A549 (cell line): Measurements from ENCODE around the gene IL17RC. TPM values are rescaled to one million over a fixed set of nuclear protein-coding genes. Genes with fewer than 3 reads are reported as not detected.

ENCODE experiments used
- ATAC-seq, 2 experiments: fragments of 200-7000 bp in 1 of 2; fragments of >200 bp in 1 of 2; cut with Nextera tagmentation in 1 of 2; cut with Tn5 transposase in 1 of 2; 3 replicates each; pipeline versions ENCODE4 v1.8.0 to v1.9.1; 2018 to 2020; ENCODE audit warnings: mild to moderate bottlenecking in 1 of 2, moderate library complexity in 1 of 2
- CTCF ChIA-PET: fragments of 300-600 bp; sonication (Branson Sonifier 250); formaldehyde crosslinking; extraction: SDS; loops from one replicate; lab custom pipeline; 2021; ENCODE audit warnings: antibody characterized with exemption, inconsistent platforms; lab: Yijun Ruan, JAX
- POLR2A ChIA-PET: fragments of 350-600 bp; formaldehyde crosslinking; extraction: SDS; loops from one replicate; lab custom pipeline; 2021; ENCODE audit warnings: antibody characterized with exemption, inconsistent platforms; lab: Yijun Ruan, JAX
- DNase-seq, 2 experiments: peaks; one replicate each; pipeline versions ENCODE4 v3.0.0 to v3.0.0-alpha.2; 2011 to 2016; ENCODE audit warnings: low read depth in 1 of 2, low spot score in 1 of 2
- FAIRE-seq: peaks from 2 replicates; lab custom pipeline; 2011; peaks lifted over from hg19 to GRCh38; lab: Jason Lieb, UNC
- H3K27ac ChIP-seq, 2 experiments: fragments of >200 bp; sonication (Bioruptor Twin); formaldehyde crosslinking; 3 replicates each; pipeline ENCODE4 v1.5.1; 2016 to 2017
- H3K4me1 ChIP-seq: fragments of >200 bp; sonication (Bioruptor Twin); formaldehyde crosslinking; 3 replicates; pipeline ENCODE4 v1.6.1; 2016
- H3K4me2 ChIP-seq: fragments of >200 bp; sonication (Bioruptor Twin); formaldehyde crosslinking; 3 replicates; pipeline ENCODE4 v1.6.1; 2016
- H3K4me3 ChIP-seq: fragments of >200 bp; sonication (Bioruptor Twin); formaldehyde crosslinking; 3 replicates; pipeline ENCODE4 v1.5.1; 2016
- H3K9me3 ChIP-seq: fragments of >200 bp; sonication (Bioruptor Twin); formaldehyde crosslinking; 3 replicates; pipeline ENCODE4 v1.6.1; 2016
- BCL3 ChIP-seq: fragments of >200 bp; sonication (Bioruptor Twin); formaldehyde crosslinking; IDR thresholded peaks from 3 replicates; pipeline ENCODE4 v1.6.1; 2016
- CEBPB ChIP-seq, 2 experiments: fragments of >200 bp in 1 of 2; sonication (Bioruptor Twin) in 1 of 2; formaldehyde crosslinking in 1 of 2; IDR thresholded peaks; 2 replicates each; pipeline ENCODE4 v1.6.1; 2012 to 2016
- EHF ChIP-seq: fragments of 250-450 bp; sonication (Bioruptor Pico); IDR thresholded peaks from 2 replicates; pipeline ENCODE4 v1.5.0; 2020; ENCODE audit warnings: mild to moderate bottlenecking
- EHMT2 ChIP-seq: fragments of 200-600 bp; sonication (generic); IDR thresholded peaks from 2 replicates; pipeline ENCODE4 v1.6.1; 2016; ENCODE audit warnings: antibody characterized with exemption, low read depth, mild to moderate bottlenecking, moderate library complexity
- EP300 ChIP-seq, 2 experiments: fragments of >200 bp; sonication (Bioruptor Twin); formaldehyde crosslinking; IDR thresholded peaks; 2 replicates in 1 of 2; 3 replicates in 1 of 2; pipeline ENCODE4 v1.6.1; 2016 to 2017
- FOSB ChIP-seq: fragments of 250-450 bp; sonication (Bioruptor Pico); IDR thresholded peaks from 2 replicates; pipeline ENCODE4 v1.5.0; 2020; ENCODE audit warnings: mild to moderate bottlenecking, moderate library complexity
- FOSL2 ChIP-seq, 2 experiments: fragments of 450-650 bp in 1 of 2; fragments of >200 bp in 1 of 2; sonication (Bioruptor Twin) in 1 of 2; formaldehyde crosslinking; IDR thresholded peaks; 2 replicates each; pipeline versions ENCODE4 v1.5.0 to v1.6.1; 2016 to 2020; ENCODE audit warnings: mild to moderate bottlenecking in 1 of 2, moderate library complexity in 1 of 2
- GATA3 ChIP-seq: IDR thresholded peaks from 2 replicates; pipeline ENCODE4 v1.6.1; 2012; ENCODE audit warnings: borderline replicate concordance
- HOXA7 ChIP-seq: fragments of 250-450 bp; sonication (Bioruptor Pico); IDR thresholded peaks from 2 replicates; pipeline ENCODE4 v1.5.0; 2020; ENCODE audit warnings: mild to moderate bottlenecking, moderate library complexity
- JUNB ChIP-seq: fragments of >200 bp; sonication (Bioruptor Twin); formaldehyde crosslinking; IDR thresholded peaks from 2 replicates; pipeline ENCODE4 v1.6.1; 2016
- KDM5A ChIP-seq: fragments of 200-600 bp; sonication (generic); IDR thresholded peaks from 2 replicates; pipeline ENCODE4 v1.6.1; 2016; ENCODE audit warnings: antibody characterized with exemption, mild to moderate bottlenecking
- MAFK ChIP-seq: fragments of 450-650 bp; IDR thresholded peaks from 2 replicates; pipeline ENCODE4 v1.6.1; 2014; ENCODE audit not compliant: partially characterized antibody
- MAZ ChIP-seq: fragments of 150-350 bp; IDR thresholded peaks from 2 replicates; pipeline ENCODE4 v1.6.1; 2014; ENCODE audit warnings: antibody characterized with exemption, low read depth, low read length, borderline replicate concordance
- MYC ChIP-seq: IDR thresholded peaks from 2 replicates; pipeline ENCODE4 v1.6.1; 2012; ENCODE audit warnings: mild to moderate bottlenecking, inconsistent platforms, low read length, improper control_type of control experiment, borderline replicate concordance
- NFE2L2 ChIP-seq: fragments of 150-350 bp; conservative IDR thresholded peaks from 2 replicates; pipeline ENCODE4 v1.6.1; 2014; ENCODE audit warnings: low read length
- NPAS2 ChIP-seq: fragments of 250-450 bp; sonication (Bioruptor Pico); IDR thresholded peaks from 2 replicates; pipeline ENCODE4 v1.8.0; 2022; ENCODE audit warnings: mild to moderate bottlenecking, moderate library complexity, borderline replicate concordance
- POLR2AphosphoS2 ChIP-seq: conservative IDR thresholded peaks from 2 replicates; pipeline ENCODE4 v1.6.1; 2012; ENCODE audit warnings: low read length, improper control_type of control experiment, inconsistent platforms
- RCOR1 ChIP-seq: fragments of 150-350 bp; IDR thresholded peaks from 2 replicates; pipeline ENCODE4 v1.6.1; 2014; ENCODE audit warnings: antibody characterized with exemption, low read length, low read depth
- ZFP36 ChIP-seq: fragments of 450-650 bp; IDR thresholded peaks from 2 replicates; pipeline ENCODE4 v1.6.1; 2014; ENCODE audit warnings: borderline replicate concordance; ENCODE audit not compliant: partially characterized antibody
- ZNF302 ChIP-seq: fragments of 250-450 bp; sonication (Bioruptor Pico); IDR thresholded peaks from 2 replicates; pipeline ENCODE4 v1.9.0; 2021; ENCODE audit warnings: inconsistent platforms, mild to moderate bottlenecking, moderate library complexity
- ZSCAN20 ChIP-seq: fragments of 250-450 bp; sonication (Bioruptor Pico); IDR thresholded peaks from 2 replicates; pipeline ENCODE4 v1.8.0; 2022; ENCODE audit warnings: mild to moderate bottlenecking, moderate library complexity
- WGBS: methylation state at CpG from one replicate; pipeline ENCODE4 v1.1.6; 2017; ENCODE audit errors: missing lambda C conversion rate; 5-methylcytosine and 5-hydroxymethylcytosine counted together
- polyA plus RNA-seq, 4 experiments: library from polyadenylated mRNA; depleted of rRNA in 3 of 4; stranded (reverse); fragments of >200 nt; fragmentation: RNase III in 1 of 4; extraction: RNeasy Plus Mini Kit Qiagen cat#74134 plus additional on column Dnase treatment in 1 of 4; gene quantifications; 2 replicates in 3 of 4; 3 replicates in 1 of 4; pipeline ENCODE4 v1.2.3, GENCODE V29; 2011 to 2017
- TF ChIP-seq, protein P1 (sequence below): fragments of 250-450 bp; sonication (Bioruptor Pico); IDR thresholded peaks from 2 replicates; pipeline ENCODE4 v1.5.0; 2020; ENCODE audit warnings: low read depth, mild to moderate bottlenecking, moderate library complexity

IL17RC gene
- polyA plus RNA-seq, 2 of the 4 experiments (the other 2 are of a cell fraction): 7.7 to 9.4 TPM

- no peak overlapping the region for H3K4me2 ChIP-seq
- POLR2A ChIA-PET: no interaction called here
- peaks cover 26% of the 10 kb centered on the region for H3K4me1 ChIP-seq
- ATAC-seq: no peak
- H3K4me3 ChIP-seq: no peak overlapping the region
- H3K27ac ChIP-seq: peak overlapping the region in 1 of 2 experiments; percentile 20; a peak in 1 of 6 replicates
- WGBS: 89% methylated on average over 7 of the region's 7 CpGs
- no peak for DNase-seq
- CTCF ChIA-PET: interaction anchor here (0.7 to 11.4 kb wide), 4 partner anchors 16 to 37 kb away, joined by 3 to 73 read pairs (median 8); partner anchors contain the start of gene CRELD1
- H3K9me3 ChIP-seq: no peaks in the 10 kb centered on the region
- FAIRE-seq: no peak
- TF ChIP-seq BCL3: no peak
- TF ChIP-seq ZSCAN20 (CRISPR knock-in tag): no peak
- no peak for TF ChIP-seq RCOR1
Measured at GRCh38 chr3:9909221-9910013, 7.5 kb upstream of the IL17RC start.

DNA sequence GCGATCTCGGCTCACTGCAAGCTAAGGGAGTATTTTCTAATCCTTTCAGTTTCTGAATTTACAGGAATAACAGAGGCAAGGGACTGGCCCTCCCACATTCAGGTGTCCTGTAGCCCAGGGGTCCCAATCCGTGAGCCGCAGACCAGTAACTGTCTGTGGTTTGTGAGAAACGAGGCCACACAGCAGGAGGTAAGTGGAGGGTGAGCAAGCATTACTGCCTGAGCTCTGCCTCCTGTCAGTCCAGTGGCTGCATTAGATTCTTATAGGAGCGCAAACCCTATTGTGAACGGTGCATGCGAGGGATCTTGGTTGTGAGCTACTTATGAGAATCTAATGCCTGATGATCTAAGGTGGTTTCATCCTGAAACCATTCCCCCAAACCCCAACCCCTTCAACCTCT is 5.0 kb upstream of the IL17RC start:
- POLR2A ChIA-PET: interaction anchor here (0.8 to 1.4 kb wide), 4 partner anchors 11 to 35 kb away, joined by 3 to 5 read pairs (median 4); partner anchors contain the start of gene CRELD1
- Histone ChIP-seq H3K4me3 (no peak overlapping the region), H3K4me1 (peaks cover 37% of the 10 kb centered on the region), H3K27ac (peak overlapping the region in 1 of 2 experiments; percentile 55; a peak in 3 of 6 replicates), H3K9me3 (no peaks in the 10 kb centered on the region), H3K4me2 (no peak overlapping the region; the same call in 1 of the 3 replicates)
- ATAC-seq (no peak), DNase-seq (no peak), FAIRE-seq (no peak)
- TF ChIP-seq EHF (CRISPR knock-in tag) (no peak), NPAS2 (no peak)
- 86% methylated on average over 8 of the region's 8 CpGs for WGBS
- CTCF ChIA-PET: interaction anchor here (0.6 to 11.4 kb wide), 9 partner anchors 9 to 128 kb away, joined by 3 to 73 read pairs (median 7); partner anchors contain the start of genes CRELD1 and JAGN1

GRCh38 chr3:9912294-9912935 is 4.5 kb upstream of the IL17RC start:
- Histone ChIP-seq H3K4me3 (no peak overlapping the region), H3K27ac (peak overlapping the region in 1 of 2 experiments; percentile 55; a peak in 4 of 6 replicates), H3K4me2 (peak overlapping the region; percentile 40), H3K4me1 (peaks cover 40% of the 10 kb centered on the region), H3K9me3 (no peaks in the 10 kb centered on the region)
- ATAC-seq: no peak
- no peak for FAIRE-seq
- peak in 1 of 2 experiments; percentile 39 for DNase-seq
- ChIA-PET POLR2A (interaction anchor here (0.8 to 1.4 kb wide), 6 partner anchors 12 to 68 kb away, joined by 3 to 5 read pairs (median 4); partner anchors contain the start of genes CRELD1 and RPUSD3), CTCF (interaction anchor here (0.6 to 11.4 kb wide), 10 partner anchors 8 to 196 kb away, joined by 3 to 73 read pairs (median 5); partner anchors contain the start of genes CRELD1 and IL17RE)
- WGBS: 59% methylated on average over 7 of the region's 7 CpGs
- TF ChIP-seq NFE2L2 (peak; percentile 53; the same call in 1 of the 2 replicates), EHMT2 (no peak), MAFK (peak; percentile 71), CEBPB (IDR thresholded peaks at IDR 0.05) (peak; percentile 9 to 55; a peak in 1 of 4 replicates), JUNB (0 out of 2 replicates have a peak, but pooled peaks have one; percentile 12)

DNA sequence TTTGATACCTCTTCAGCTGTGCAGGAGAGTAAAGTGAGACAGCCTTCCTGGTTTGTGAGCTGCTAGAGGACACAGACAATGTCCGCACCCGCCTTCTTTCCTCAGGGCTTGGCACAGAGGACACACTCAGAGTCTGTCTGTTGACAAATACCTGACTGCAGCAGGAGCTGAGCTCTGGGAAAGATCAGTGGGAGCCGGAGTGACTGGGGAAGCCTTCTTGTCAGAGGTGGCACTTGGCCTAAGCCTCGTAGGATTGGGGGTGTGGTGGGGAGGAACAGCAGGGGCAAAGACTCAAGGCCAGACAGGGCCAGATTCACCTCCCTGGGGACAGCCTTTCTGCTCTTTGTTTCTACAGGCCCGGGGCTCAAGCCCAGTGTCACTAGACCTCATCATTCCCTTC is 3.3 kb upstream of the IL17RC start:
- ATAC-seq (no peak), FAIRE-seq (no peak), DNase-seq (no peak)
- Histone ChIP-seq H3K4me3 (no peak overlapping the region), H3K4me1 (peaks cover 40% of the 10 kb centered on the region), H3K4me2 (no peak overlapping the region), H3K27ac (peak overlapping the region; percentile 4 to 89; a peak in 1 of 6 replicates), H3K9me3 (no peaks in the 10 kb centered on the region)
- ChIA-PET POLR2A (interaction anchor here (1.3 to 1.4 kb wide), 2 partner anchors 16 to 33 kb away, joined by 5 read pairs; no protein-coding TSS in a partner anchor), CTCF (interaction anchor here (0.6 to 11.4 kb wide), 12 partner anchors 11 to 562 kb away, joined by 3 to 73 read pairs (median 5); partner anchors contain the start of genes CRELD1 and IL17RE)
- 70% methylated on average over 5 of the region's 5 CpGs for WGBS
- TF ChIP-seq KDM5A: no peak
- TF ChIP-seq FOSB: no peak
- TF ChIP-seq HOXA7: no peak
- TF ChIP-seq, protein P1, sequence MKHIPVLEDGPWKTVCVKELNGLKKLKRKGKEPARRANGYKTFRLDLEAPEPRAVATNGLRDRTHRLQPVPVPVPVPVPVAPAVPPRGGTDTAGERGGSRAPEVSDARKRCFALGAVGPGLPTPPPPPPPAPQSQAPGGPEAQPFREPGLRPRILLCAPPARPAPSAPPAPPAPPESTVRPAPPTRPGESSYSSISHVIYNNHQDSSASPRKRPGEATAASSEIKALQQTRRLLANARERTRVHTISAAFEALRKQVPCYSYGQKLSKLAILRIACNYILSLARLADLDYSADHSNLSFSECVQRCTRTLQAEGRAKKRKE (CRISPR knock-in tag): no peak
- TF ChIP-seq ZFP36: no peak
- TF ChIP-seq RCOR1: no peak
- TF ChIP-seq EP300 (IDR thresholded peaks at IDR 0.05): no peak
- no peak for TF ChIP-seq POLR2AphosphoS2
- TF ChIP-seq FOSL2 (IDR thresholded peaks at IDR 0.05): no peak
- TF ChIP-seq FOSL2 (CRISPR knock-in tag; IDR thresholded peaks at IDR 0.05): no peak
- no peak for TF ChIP-seq GATA3
- no peak for TF ChIP-seq EHMT2
- no peak for TF ChIP-seq MYC
- no peak for TF ChIP-seq MAZ
- TF ChIP-seq ZSCAN20 (CRISPR knock-in tag): no peak
- no peak for TF ChIP-seq ZNF302 (CRISPR knock-in tag)
